ENCODE data around the gene ANKMY1.

The ANKMY1 gene

GRCh38 chr2:240579071-240579762 is 21.4 kb upstream of the ANKMY1 start:
- no peak for DNase-seq

- DNase-seq = no peak
These were observed 20.7 kb upstream of the ANKMY1 start for GRCh38 chr2:240578488-240578887.

GRCh38 chr2:240578110-240578450 is 20.3 kb upstream of the ANKMY1 start:
- no peak for DNase-seq

GRCh38 chr2:240577281-240578109 is 19.7 kb upstream of the ANKMY1 start:
- DNase-seq = no peak

GRCh38 chr2:240576436-240577205 is 18.8 kb upstream of the ANKMY1 start:
- DNase-seq = no peak

- DNase-seq = no peak
These were observed 18.2 kb upstream of the ANKMY1 start for GRCh38 chr2:240576036-240576435.

- DNase-seq = no peak
These were observed 17.5 kb upstream of the ANKMY1 start for GRCh38 chr2:240575101-240575965.

GRCh38 chr2:240574386-240575100 is 16.8 kb upstream of the ANKMY1 start:
- DNase-seq = no peak

GRCh38 chr2:240573516-240574385 is 16.0 kb upstream of the ANKMY1 start:
- no peak for DNase-seq

GRCh38 chr2:240573071-240573515 is 15.3 kb upstream of the ANKMY1 start:
- no peak for DNase-seq

GRCh38 chr2:240572141-240573031 is 14.6 kb upstream of the ANKMY1 start:
- DNase-seq = no peak

GRCh38 chr2:240571314-240571973 is 13.7 kb upstream of the ANKMY1 start:
- DNase-seq = no peak

GRCh38 chr2:240570531-240571313 is 12.9 kb upstream of the ANKMY1 start:
- DNase-seq = no peak

- no peak for DNase-seq
These were observed 12.3 kb upstream of the ANKMY1 start for GRCh38 chr2:240569998-240570530.

GRCh38 chr2:240569523-240569997 is 11.8 kb upstream of the ANKMY1 start:
- DNase-seq = no peak

- DNase-seq = no peak
These were observed 11.1 kb upstream of the ANKMY1 start for GRCh38 chr2:240568678-240569522.

Measured in DMS 273 treated with DMSO at 0.1 percent for 48 hours (cell line).